ENCODE data around the gene PTPA. TPM values are rescaled to one million over a fixed set of nuclear protein-coding genes. Genes with fewer than 3 reads are reported as not detected.
"Not testable (repeated sequence)": the region's sequence is repeated elsewhere in the genome, so short reads cannot be mapped to it uniquely, and the experiment has no call there.

PTPA gene
- total RNA-seq, 5 donors from 2014 or later (not counting 1 experiment from before 2014, with no cell fraction given) = 51.3 to 71.5 (median 65.5) TPM

DNA sequence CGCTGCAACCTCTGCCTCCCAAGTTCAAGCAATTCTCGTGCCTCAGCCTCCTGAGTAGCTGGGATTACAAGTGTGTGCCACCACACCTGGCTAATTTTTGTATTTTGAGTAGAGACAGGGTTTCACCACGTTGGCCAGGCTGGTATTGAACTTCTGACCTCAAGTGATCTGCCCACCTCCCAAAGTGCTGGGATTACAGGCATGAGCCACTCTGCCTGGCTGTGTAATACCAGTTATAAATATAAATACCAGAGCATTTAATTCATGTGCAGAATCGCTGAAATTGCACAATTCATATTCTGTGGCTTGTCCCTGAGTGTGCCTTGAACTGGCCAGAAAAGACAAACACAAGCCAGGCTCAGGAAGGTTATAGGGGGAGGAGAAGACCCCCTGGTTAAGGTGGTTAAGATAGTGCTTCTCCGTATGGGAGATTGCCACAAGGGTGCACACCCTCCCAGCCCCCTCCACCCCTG lies 52.0 kb downstream of the PTPA start:
- H3K36me3 Mint-ChIP-seq; H3K27me3 ChIP-seq (replicated peaks in 1 of 2; ENCODE audit: control insufficient read depth in 2 of 2, extremely low read depth in 1 of 2, insufficient read depth in 2 of 2, low read length in 1 of 2); H3K27ac ChIP-seq (ENCODE audit: low read length); H3K27ac Mint-ChIP-seq; CTCF ChIA-PET; H3K9me3 Mint-ChIP-seq; H3K9me3 ChIP-seq; POLR2A ChIA-PET; H3K4me3 ChIP-seq (ENCODE audit: control insufficient read depth in 1 of 2, extremely low read depth in 1 of 2, low read length in 1 of 2); H3K4me3 Mint-ChIP-seq; ATAC-seq (replicated peaks in 1 of 4); DNase-seq; H3K27me3 Mint-ChIP-seq; H3K36me3 ChIP-seq (ENCODE audit: control insufficient read depth in 2 of 2, extremely low read depth in 1 of 2, insufficient read depth in 1 of 2, low read length in 1 of 2): not testable (repeated sequence)
- H3K4me1 ChIP-seq (ENCODE audit: control insufficient read depth in 1 of 2, extremely low read depth in 1 of 2, insufficient read depth in 2 of 2, low read length in 2 of 2) = peaks cover 6 to 14% of the 10 kb centered on the region in 2 experiments
- peaks cover 11 to 17% (median 15%) of the 10 kb centered on the region in 3 donors for H3K4me1 Mint-ChIP-seq
- no CpG with 5 or more reads among the region's 5 CpGs for WGBS (ENCODE audit: insufficient coverage)

GRCh38 chr9:129163753-129164152 lies 52.5 kb downstream of the PTPA start:
- no peak overlapping the region for H3K27ac Mint-ChIP-seq
- H3K4me1 Mint-ChIP-seq = peaks cover 11 to 17% (median 15%) of the 10 kb centered on the region in 3 donors
- no peaks in the 10 kb centered on the region for H3K9me3 ChIP-seq
- H3K27me3 ChIP-seq (replicated peaks in 1 of 2; ENCODE audit: control insufficient read depth in 2 of 2, extremely low read depth in 1 of 2, insufficient read depth in 2 of 2, low read length in 1 of 2) = no peaks in the 10 kb centered on the region
- H3K36me3 ChIP-seq (ENCODE audit: control insufficient read depth in 2 of 2, extremely low read depth in 1 of 2, insufficient read depth in 1 of 2, low read length in 1 of 2) = no peaks in the 10 kb centered on the region
- WGBS (ENCODE audit: insufficient coverage) = 93% methylated on average over 10 of the region's 10 CpGs
- CTCF ChIA-PET = no interaction called here
- no peaks in the 10 kb centered on the region for H3K27me3 Mint-ChIP-seq
- H3K4me3 Mint-ChIP-seq = no peak overlapping the region
- H3K4me1 ChIP-seq (ENCODE audit: control insufficient read depth in 1 of 2, extremely low read depth in 1 of 2, insufficient read depth in 2 of 2, low read length in 2 of 2) = peaks cover 6 to 14% of the 10 kb centered on the region in 2 experiments
- POLR2A ChIA-PET = no interaction called here
- no peaks in the 10 kb centered on the region for H3K36me3 Mint-ChIP-seq
- H3K27ac ChIP-seq (ENCODE audit: low read length) = no peak overlapping the region
- H3K4me3 ChIP-seq (ENCODE audit: control insufficient read depth in 1 of 2, extremely low read depth in 1 of 2, low read length in 1 of 2) = no peak overlapping the region
- no peaks in the 10 kb centered on the region for H3K9me3 Mint-ChIP-seq
- DNase-seq (no peak), ATAC-seq (replicated peaks in 1 of 4) (no peak)

DNA sequence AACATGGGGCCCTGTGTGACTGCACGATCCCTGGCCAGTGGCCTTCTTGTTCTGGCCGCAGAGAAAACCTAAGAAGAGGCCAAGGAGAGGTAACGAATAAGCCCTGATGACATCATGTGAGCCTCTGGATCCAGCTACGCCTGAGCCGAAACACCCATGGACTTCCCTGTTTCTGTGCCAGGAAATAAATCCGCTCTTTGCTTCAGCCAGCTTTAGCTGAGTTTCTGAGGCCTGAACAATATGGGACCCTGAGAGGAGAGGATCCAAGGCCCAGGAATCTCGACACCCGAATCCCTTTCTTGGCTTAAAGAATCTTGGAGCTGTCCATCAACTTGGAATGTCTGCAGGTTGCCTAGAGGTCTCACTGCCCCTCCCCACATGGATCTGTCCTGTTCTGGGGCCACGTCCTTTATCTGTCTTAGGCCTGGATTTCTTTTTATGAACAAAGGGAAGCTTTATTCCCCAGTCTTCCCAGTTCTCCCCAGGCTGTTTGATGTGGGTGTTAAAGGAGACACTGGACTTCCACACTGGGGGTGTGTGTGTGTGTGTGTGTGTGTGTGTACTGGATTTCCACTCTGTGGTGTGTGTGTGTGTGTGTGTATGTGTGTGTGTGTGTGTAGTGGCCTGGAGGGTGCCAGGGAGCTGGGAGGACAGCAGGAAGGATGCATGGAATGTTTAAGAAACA lies 53.2 kb downstream of the PTPA start:
- Mint-ChIP-seq H3K27me3 (no peaks in the 10 kb centered on the region), H3K4me1 (peaks cover 11 to 17% (median 15%) of the 10 kb centered on the region in 3 donors), H3K27ac (no peak overlapping the region), H3K9me3 (no peaks in the 10 kb centered on the region), H3K36me3 (no peaks in the 10 kb centered on the region), H3K4me3 (no peak overlapping the region)
- DNase-seq = no peak
- no peak for ATAC-seq (replicated peaks in 1 of 4)
- Histone ChIP-seq H3K27me3 (replicated peaks in 1 of 2; ENCODE audit: control insufficient read depth in 2 of 2, extremely low read depth in 1 of 2, insufficient read depth in 2 of 2, low read length in 1 of 2) (no peaks in the 10 kb centered on the region), H3K36me3 (ENCODE audit: control insufficient read depth in 2 of 2, extremely low read depth in 1 of 2, insufficient read depth in 1 of 2, low read length in 1 of 2) (no peaks in the 10 kb centered on the region), H3K4me3 (ENCODE audit: control insufficient read depth in 1 of 2, extremely low read depth in 1 of 2, low read length in 1 of 2) (no peak overlapping the region), H3K27ac (ENCODE audit: low read length) (no peak overlapping the region), H3K9me3 (no peaks in the 10 kb centered on the region), H3K4me1 (ENCODE audit: control insufficient read depth in 1 of 2, extremely low read depth in 1 of 2, insufficient read depth in 2 of 2, low read length in 2 of 2) (peaks cover 6 to 14% of the 10 kb centered on the region in 2 experiments)
- ChIA-PET CTCF (no interaction called here), POLR2A (interaction anchor here in 1 of 2 donors (0.6 kb wide), 1 partner anchor 504 kb away, joined by 3 read pairs; no protein-coding TSS in a partner anchor)
- WGBS (ENCODE audit: insufficient coverage) = 94% methylated on average over 8 of the region's 9 CpGs

DNA sequence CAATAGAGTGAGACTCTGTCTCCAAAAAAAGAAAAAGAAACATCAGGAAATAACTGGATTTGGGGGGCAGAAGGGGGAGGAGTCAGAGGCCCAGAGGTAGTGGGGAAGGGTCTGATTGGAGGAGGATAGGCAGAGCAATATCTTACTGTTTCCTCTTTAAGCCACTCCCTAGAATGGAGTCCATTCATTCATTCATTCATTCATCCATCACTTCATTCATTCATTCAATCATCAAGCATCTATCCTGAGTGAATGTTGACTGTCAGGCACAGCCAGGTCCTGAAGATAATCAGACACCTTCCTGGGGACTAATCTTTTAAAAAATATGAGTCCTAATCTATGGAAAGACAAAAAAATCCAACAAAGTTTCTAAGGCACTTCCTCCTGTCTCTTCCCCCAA lies 54.0 kb downstream of the PTPA start:
- POLR2A ChIA-PET = no interaction called here
- Mint-ChIP-seq H3K27ac (no peak overlapping the region), H3K36me3 (no peaks in the 10 kb centered on the region), H3K4me1 (peaks cover 11 to 17% (median 15%) of the 10 kb centered on the region in 3 donors), H3K27me3 (no peaks in the 10 kb centered on the region), H3K9me3 (no peaks in the 10 kb centered on the region), H3K4me3 (no peak overlapping the region)
- H3K36me3 ChIP-seq (ENCODE audit: control insufficient read depth in 2 of 2, extremely low read depth in 1 of 2, insufficient read depth in 1 of 2, low read length in 1 of 2) = no peaks in the 10 kb centered on the region
- DNase-seq (no peak), ATAC-seq (replicated peaks in 1 of 4) (no peak)
- no peaks in the 10 kb centered on the region for H3K27me3 ChIP-seq (replicated peaks in 1 of 2; ENCODE audit: control insufficient read depth in 2 of 2, extremely low read depth in 1 of 2, insufficient read depth in 2 of 2, low read length in 1 of 2)
- H3K4me3 ChIP-seq (ENCODE audit: control insufficient read depth in 1 of 2, extremely low read depth in 1 of 2, low read length in 1 of 2) = no peak overlapping the region
- CTCF ChIA-PET = no interaction called here
- H3K27ac ChIP-seq (ENCODE audit: low read length) = no peak overlapping the region
- peaks cover 6 to 14% of the 10 kb centered on the region in 2 experiments for H3K4me1 ChIP-seq (ENCODE audit: control insufficient read depth in 1 of 2, extremely low read depth in 1 of 2, insufficient read depth in 2 of 2, low read length in 2 of 2)
- H3K9me3 ChIP-seq = no peaks in the 10 kb centered on the region

DNA sequence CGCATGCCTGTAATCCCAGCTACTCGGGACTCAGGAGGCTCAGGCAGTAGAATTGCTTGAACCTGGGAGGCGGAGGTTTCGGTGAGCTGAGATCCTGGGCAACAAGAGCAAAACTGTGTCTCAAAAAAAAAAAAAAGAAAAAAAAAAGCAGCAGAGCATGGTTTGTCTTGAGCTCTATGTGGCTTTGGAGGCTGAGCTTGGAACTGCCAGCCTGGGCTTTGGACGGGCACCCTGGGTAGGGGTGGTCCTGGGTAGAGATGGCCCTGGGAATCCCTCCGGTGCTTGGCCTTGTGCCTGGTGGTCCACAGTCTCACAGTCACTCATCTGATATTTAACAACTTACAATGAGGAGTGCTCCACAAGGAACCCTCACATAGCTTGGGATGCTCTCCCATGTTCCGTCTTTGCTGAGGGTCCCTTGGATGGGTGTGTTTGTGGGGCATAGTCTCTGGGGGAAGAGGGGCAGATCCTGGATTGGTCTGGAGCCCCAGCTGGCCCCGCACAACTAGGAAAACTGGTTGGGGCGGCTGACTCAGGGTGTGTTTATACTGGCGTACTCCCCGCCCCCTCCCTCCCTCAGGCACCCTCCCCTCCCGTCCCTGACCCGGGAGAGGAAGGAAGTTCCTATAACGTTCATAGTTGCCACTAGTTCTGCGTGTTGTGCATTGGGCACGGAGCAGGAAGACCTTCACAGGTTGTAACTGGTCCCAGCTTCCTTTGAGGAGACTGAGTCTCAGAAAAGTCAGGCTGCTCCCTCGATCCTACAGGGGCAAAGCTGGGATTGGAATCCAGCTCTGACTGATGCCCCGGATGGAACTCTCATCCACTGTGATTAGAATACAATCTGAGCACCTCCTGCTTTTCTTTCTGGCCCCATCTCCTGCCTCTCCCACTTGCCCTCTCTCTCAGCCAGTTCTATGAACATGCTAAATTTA lies 55.7 kb downstream of the PTPA start:
- Histone ChIP-seq H3K27ac (ENCODE audit: low read length) (no peak overlapping the region), H3K36me3 (ENCODE audit: control insufficient read depth in 2 of 2, extremely low read depth in 1 of 2, insufficient read depth in 1 of 2, low read length in 1 of 2) (no peaks in the 10 kb centered on the region), H3K9me3 (no peaks in the 10 kb centered on the region), H3K4me3 (ENCODE audit: control insufficient read depth in 1 of 2, extremely low read depth in 1 of 2, low read length in 1 of 2) (no peak overlapping the region), H3K4me1 (ENCODE audit: control insufficient read depth in 1 of 2, extremely low read depth in 1 of 2, insufficient read depth in 2 of 2, low read length in 2 of 2) (peaks cover 6 to 14% of the 10 kb centered on the region in 2 experiments), H3K27me3 (replicated peaks in 1 of 2; ENCODE audit: control insufficient read depth in 2 of 2, extremely low read depth in 1 of 2, insufficient read depth in 2 of 2, low read length in 1 of 2) (peaks cover 0 to 9% of the 10 kb centered on the region in 2 experiments)
- Mint-ChIP-seq H3K4me1 (peaks cover 11 to 17% (median 15%) of the 10 kb centered on the region in 3 donors), H3K27me3 (no peaks in the 10 kb centered on the region), H3K4me3 (peak overlapping the region in 2 of 3 donors; percentile 13 to 62), H3K36me3 (no peaks in the 10 kb centered on the region), H3K27ac (peak overlapping the region; percentile 52 to 64), H3K9me3 (no peaks in the 10 kb centered on the region)
- ChIA-PET POLR2A (interaction anchor here (0.6 to 0.7 kb wide), 2 partner anchors 8 to 1023 kb away, joined by 5 to 6 read pairs; no protein-coding TSS in a partner anchor), CTCF (no interaction called here)
- DNase-seq (peak in 7 of 35 experiments; percentile 7 to 27 (median 11)), ATAC-seq (replicated peaks in 1 of 4) (peak; percentile 63 to 87 (median 70))
- WGBS (ENCODE audit: insufficient coverage) = 27% methylated on average over 7 of the region's 18 CpGs

GRCh38 chr9:129170229-129170628 lies 59.0 kb downstream of the PTPA start:
- no peak overlapping the region for H3K27ac ChIP-seq (ENCODE audit: low read length)
- no peak for ATAC-seq (replicated peaks in 1 of 4)
- H3K9me3 Mint-ChIP-seq = no peaks in the 10 kb centered on the region
- DNase-seq = no peak
- CTCF ChIA-PET = interaction anchor here (0.6 to 0.7 kb wide), 3 partner anchors 44 to 808 kb away, joined by 3 to 5 read pairs (median 3); no protein-coding TSS in a partner anchor
- peaks cover 0 to 5% of the 10 kb centered on the region in 2 donors for H3K27me3 Mint-ChIP-seq
- peaks cover 0 to 34% of the 10 kb centered on the region in 2 experiments for H3K27me3 ChIP-seq (replicated peaks in 1 of 2; ENCODE audit: control insufficient read depth in 2 of 2, extremely low read depth in 1 of 2, insufficient read depth in 2 of 2, low read length in 1 of 2)
- no CpG with 5 or more reads among the region's 6 CpGs for WGBS (ENCODE audit: insufficient coverage)
- POLR2A ChIA-PET = no interaction called here
- H3K4me3 ChIP-seq (ENCODE audit: control insufficient read depth in 1 of 2, extremely low read depth in 1 of 2, low read length in 1 of 2) = no peak overlapping the region
- peaks cover 12 to 19% (median 15%) of the 10 kb centered on the region in 3 donors for H3K4me1 Mint-ChIP-seq
- no peaks in the 10 kb centered on the region for H3K36me3 ChIP-seq (ENCODE audit: control insufficient read depth in 2 of 2, extremely low read depth in 1 of 2, insufficient read depth in 1 of 2, low read length in 1 of 2)
- H3K36me3 Mint-ChIP-seq = no peaks in the 10 kb centered on the region
- H3K9me3 ChIP-seq = no peaks in the 10 kb centered on the region
- no peak overlapping the region for H3K27ac Mint-ChIP-seq
- no peak overlapping the region for H3K4me3 Mint-ChIP-seq
- peaks cover 6 to 32% of the 10 kb centered on the region in 2 experiments for H3K4me1 ChIP-seq (ENCODE audit: control insufficient read depth in 1 of 2, extremely low read depth in 1 of 2, insufficient read depth in 2 of 2, low read length in 2 of 2)
